SK-N-SH (cell line): ENCODE measurements around the gene SRGAP3. TPM values are rescaled to one million over a fixed set of nuclear protein-coding genes. Genes with fewer than 3 reads are reported as not detected.

ENCODE experiments used
- CTCF ChIA-PET: fragments of 300-600, 350-600 bp; formaldehyde crosslinking; extraction: SDS; loops from one replicate; lab custom pipeline; 2021; lab: Yijun Ruan, JAX
- POLR2A ChIA-PET: fragments of 350-600 bp; sonication (Branson Sonifier 250); formaldehyde crosslinking; extraction: SDS; loops from one replicate; lab custom pipeline; 2020; ENCODE audit warnings: antibody characterized with exemption, inconsistent platforms; lab: Yijun Ruan, JAX
- DNase-seq: peaks from one replicate; pipeline ENCODE4 v3.0.0; 2012
- H2AFZ ChIP-seq: fragments of 200-600 bp; sonication (generic); 2 replicates; pipeline ENCODE4 v1.8.1; 2016; ENCODE audit warnings: antibody characterized with exemption, mild to moderate bottlenecking, low read depth
- H3F3A ChIP-seq: fragments of 200-600 bp; sonication (generic); replicated peaks from 2 replicates; pipeline ENCODE3; 2016; ENCODE audit warnings: antibody characterized with exemption, mild to moderate bottlenecking; ENCODE audit not compliant: insufficient read depth
- H3K27ac ChIP-seq, 2 experiments: fragments of 200-500 bp in 1 of 2; fragments of 200-600 bp in 1 of 2; sonication (Bioruptor generic) in 1 of 2; sonication (generic), shearing (Covaris generic) in 1 of 2; 2 replicates each; pipeline versions ENCODE4 v1.5.1 to v1.6.1; 2014 to 2016; ENCODE audit warnings: low read depth in 2 of 2, inconsistent platforms in 1 of 2, low read length in 1 of 2, mild to moderate bottlenecking in 1 of 2, mixed read lengths in 1 of 2
- H3K27me3 ChIP-seq: fragments of 200-600 bp; sonication (generic), shearing (Covaris generic); 2 replicates; pipeline ENCODE4 v1.6.1; 2016; ENCODE audit warnings: mixed run types; ENCODE audit not compliant: insufficient read depth
- H3K36me3 ChIP-seq, 2 experiments: fragments of 200-500 bp in 1 of 2; fragments of 200-600 bp in 1 of 2; sonication (Bioruptor generic) in 1 of 2; sonication (generic) in 1 of 2; replicated peaks in 1 of 2; 2 replicates each; pipeline versions ENCODE3 to v1.5.1; 2014 to 2016; ENCODE audit warnings: low read length in 1 of 2, mild to moderate bottlenecking in 1 of 2; ENCODE audit not compliant: insufficient read depth in 2 of 2, control insufficient read depth in 1 of 2
- H3K4me1 ChIP-seq, 2 experiments: fragments of 200-500 bp in 1 of 2; fragments of 200-600 bp in 1 of 2; sonication (Bioruptor generic) in 1 of 2; sonication (generic), shearing (Covaris generic) in 1 of 2; 2 replicates each; pipeline versions ENCODE4 v1.5.1 to v1.6.1; 2014 to 2016; ENCODE audit warnings: low read depth in 1 of 2, low read length in 1 of 2, mixed run types in 1 of 2; ENCODE audit not compliant: insufficient read depth in 2 of 2, control insufficient read depth in 1 of 2
- H3K4me2 ChIP-seq: fragments of 200-600 bp; sonication (generic), shearing (Covaris generic); 2 replicates; pipeline ENCODE4 v1.6.1; 2017; ENCODE audit warnings: mixed run types
- H3K4me3 ChIP-seq, 2 experiments: fragments of 200-500 bp in 1 of 2; fragments of 200-600 bp in 1 of 2; sonication (Bioruptor generic) in 1 of 2; sonication (generic), shearing (Covaris generic) in 1 of 2; 2 replicates each; pipeline versions ENCODE4 v1.5.1 to v1.8.1; 2014 to 2016; ENCODE audit warnings: low read depth in 2 of 2, inconsistent platforms in 1 of 2, low read length in 1 of 2, mild to moderate bottlenecking in 1 of 2, mixed read lengths in 1 of 2, moderate library complexity in 1 of 2
- H3K79me2 ChIP-seq: fragments of 200-600 bp; sonication (generic); 2 replicates; pipeline ENCODE4 v1.8.1; 2017; ENCODE audit warnings: mild to moderate bottlenecking; ENCODE audit not compliant: insufficient read depth
- H3K9ac ChIP-seq: fragments of 200-600 bp; sonication (generic); 2 replicates; pipeline ENCODE4 v1.6.1; 2017; ENCODE audit warnings: mixed run types
- H3K9me2 ChIP-seq: fragments of 200-600 bp; sonication (generic); 2 replicates; pipeline ENCODE4 v1.6.1; 2017; ENCODE audit warnings: mixed run types
- H3K9me3 ChIP-seq: fragments of 200-600 bp; sonication (generic); 2 replicates; pipeline ENCODE4 v1.6.1; 2017; ENCODE audit warnings: mixed run types, mild to moderate bottlenecking, moderate library complexity
- H4K20me1 ChIP-seq: fragments of 200-600 bp; sonication (generic); 2 replicates; pipeline ENCODE4 v1.6.1; 2017; ENCODE audit warnings: mild to moderate bottlenecking, mixed run types; ENCODE audit not compliant: insufficient read depth
- ELF1 ChIP-seq: IDR thresholded peaks from 2 replicates; pipeline ENCODE4 v1.4.0; 2012
- MAX ChIP-seq: IDR thresholded peaks from 2 replicates; pipeline ENCODE4 v1.4.0; 2012; ENCODE audit warnings: low read depth
- MEF2A ChIP-seq: IDR thresholded peaks from 2 replicates; pipeline ENCODE4 v1.4.0; 2012; ENCODE audit warnings: low read depth, borderline replicate concordance
- NFIC ChIP-seq: IDR thresholded peaks from 2 replicates; pipeline ENCODE4 v1.4.0; 2012; ENCODE audit warnings: borderline replicate concordance
- PBX3 ChIP-seq: IDR thresholded peaks from 2 replicates; pipeline ENCODE4; 2012
- RAD21 ChIP-seq: IDR thresholded peaks from 2 replicates; pipeline ENCODE4 v1.6.1; 2012; ENCODE audit warnings: mild to moderate bottlenecking, low read length
- RCOR1 ChIP-seq: fragments of 150-350 bp; IDR thresholded peaks from 2 replicates; pipeline ENCODE4 v1.6.1; 2017; ENCODE audit warnings: antibody characterized with exemption, low read length
- RFX5 ChIP-seq: IDR thresholded peaks from 2 replicates; pipeline ENCODE4 v1.6.1; 2012; ENCODE audit warnings: mild to moderate bottlenecking, improper control_type of control experiment, low read length
- USF1 ChIP-seq: IDR thresholded peaks from 2 replicates; pipeline ENCODE4 v1.4.0; 2012; ENCODE audit warnings: low read depth, borderline replicate concordance
- WGBS: methylation state at CpG from one replicate; pipeline ENCODE4 v1.1.6; 2017; ENCODE audit warnings: low lambda C conversion rate; 5-methylcytosine and 5-hydroxymethylcytosine counted together
- polyA plus RNA-seq, 3 experiments: library from polyadenylated mRNA; depleted of rRNA; stranded (reverse); fragments of >200 nt; gene quantifications; 2 replicates each; pipeline ENCODE4 v1.2.3, GENCODE V29; 2012
- TF ChIP-seq, protein P1 (sequence below): IDR thresholded peaks from 2 replicates; pipeline ENCODE4 v1.6.1; 2012; ENCODE audit warnings: mild to moderate bottlenecking, low read depth, low read length, moderate library complexity
- TF ChIP-seq, protein P2 (sequence below): fragments of 150-350 bp; IDR thresholded peaks from 2 replicates; pipeline ENCODE4 v1.6.1; 2017; ENCODE audit warnings: antibody characterized with exemption, low read length, low read depth, borderline replicate concordance

SRGAP3 gene
- polyA plus RNA-seq, 1 of the 3 experiments (the other 2 are of a cell fraction): 2.8 TPM

GRCh38 chr3:9185046-9185445 is 64.4 kb downstream of the SRGAP3 start:
- no peaks in the 10 kb centered on the region for H4K20me1 ChIP-seq
- no peaks in the 10 kb centered on the region for H3K79me2 ChIP-seq
- DNase-seq: no peak
- no peaks in the 10 kb centered on the region for H3K9me2 ChIP-seq
- H3K27ac ChIP-seq: no peak overlapping the region
- POLR2A ChIA-PET: no interaction called here
- peaks cover 0 to 6% of the 10 kb centered on the region in 2 experiments; a peak in 1 of 4 replicates for H3K4me1 ChIP-seq
- no peak overlapping the region for H2AFZ ChIP-seq
- TF ChIP-seq, protein P1, sequence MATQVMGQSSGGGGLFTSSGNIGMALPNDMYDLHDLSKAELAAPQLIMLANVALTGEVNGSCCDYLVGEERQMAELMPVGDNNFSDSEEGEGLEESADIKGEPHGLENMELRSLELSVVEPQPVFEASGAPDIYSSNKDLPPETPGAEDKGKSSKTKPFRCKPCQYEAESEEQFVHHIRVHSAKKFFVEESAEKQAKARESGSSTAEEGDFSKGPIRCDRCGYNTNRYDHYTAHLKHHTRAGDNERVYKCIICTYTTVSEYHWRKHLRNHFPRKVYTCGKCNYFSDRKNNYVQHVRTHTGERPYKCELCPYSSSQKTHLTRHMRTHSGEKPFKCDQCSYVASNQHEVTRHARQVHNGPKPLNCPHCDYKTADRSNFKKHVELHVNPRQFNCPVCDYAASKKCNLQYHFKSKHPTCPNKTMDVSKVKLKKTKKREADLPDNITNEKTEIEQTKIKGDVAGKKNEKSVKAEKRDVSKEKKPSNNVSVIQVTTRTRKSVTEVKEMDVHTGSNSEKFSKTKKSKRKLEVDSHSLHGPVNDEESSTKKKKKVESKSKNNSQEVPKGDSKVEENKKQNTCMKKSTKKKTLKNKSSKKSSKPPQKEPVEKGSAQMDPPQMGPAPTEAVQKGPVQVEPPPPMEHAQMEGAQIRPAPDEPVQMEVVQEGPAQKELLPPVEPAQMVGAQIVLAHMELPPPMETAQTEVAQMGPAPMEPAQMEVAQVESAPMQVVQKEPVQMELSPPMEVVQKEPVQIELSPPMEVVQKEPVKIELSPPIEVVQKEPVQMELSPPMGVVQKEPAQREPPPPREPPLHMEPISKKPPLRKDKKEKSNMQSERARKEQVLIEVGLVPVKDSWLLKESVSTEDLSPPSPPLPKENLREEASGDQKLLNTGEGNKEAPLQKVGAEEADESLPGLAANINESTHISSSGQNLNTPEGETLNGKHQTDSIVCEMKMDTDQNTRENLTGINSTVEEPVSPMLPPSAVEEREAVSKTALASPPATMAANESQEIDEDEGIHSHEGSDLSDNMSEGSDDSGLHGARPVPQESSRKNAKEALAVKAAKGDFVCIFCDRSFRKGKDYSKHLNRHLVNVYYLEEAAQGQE: no peak
- TF ChIP-seq USF1: no peak
- no peak for TF ChIP-seq RFX5
- TF ChIP-seq MAX: no peak
- no peak for TF ChIP-seq RAD21
- TF ChIP-seq ELF1: no peak
- TF ChIP-seq, protein P2, sequence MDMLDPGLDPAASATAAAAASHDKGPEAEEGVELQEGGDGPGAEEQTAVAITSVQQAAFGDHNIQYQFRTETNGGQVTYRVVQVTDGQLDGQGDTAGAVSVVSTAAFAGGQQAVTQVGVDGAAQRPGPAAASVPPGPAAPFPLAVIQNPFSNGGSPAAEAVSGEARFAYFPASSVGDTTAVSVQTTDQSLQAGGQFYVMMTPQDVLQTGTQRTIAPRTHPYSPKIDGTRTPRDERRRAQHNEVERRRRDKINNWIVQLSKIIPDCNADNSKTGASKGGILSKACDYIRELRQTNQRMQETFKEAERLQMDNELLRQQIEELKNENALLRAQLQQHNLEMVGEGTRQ: no peak
- H3K36me3 ChIP-seq: no peaks in the 10 kb centered on the region
- no peaks in the 10 kb centered on the region for H3F3A ChIP-seq
- no peak overlapping the region for H3K4me2 ChIP-seq
- H3K9me3 ChIP-seq: no peaks in the 10 kb centered on the region
- no peaks in the 10 kb centered on the region for H3K27me3 ChIP-seq
- WGBS: 51% methylated on average over 3 of the region's 3 CpGs
- H3K9ac ChIP-seq: no peak overlapping the region
- H3K4me3 ChIP-seq: no peak overlapping the region
- CTCF ChIA-PET: no interaction called here

DNA sequence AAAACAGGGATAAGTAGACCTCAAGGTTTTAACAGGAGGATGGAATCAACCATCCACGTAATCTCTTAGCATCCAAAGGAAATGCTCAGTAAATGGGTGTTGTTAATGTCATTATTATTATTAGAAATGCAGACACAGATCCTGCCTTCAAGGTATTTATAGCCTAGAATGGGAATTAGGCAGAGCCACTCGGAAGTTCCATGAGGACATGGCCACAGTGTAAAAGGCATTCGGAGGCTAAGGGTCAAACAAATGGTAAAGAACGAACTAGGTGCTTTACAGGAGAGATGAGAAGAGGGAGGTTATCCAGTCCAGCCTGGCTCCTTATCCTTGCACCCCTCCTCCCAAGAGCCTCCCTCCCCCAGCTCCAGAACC is 65.0 kb downstream of the SRGAP3 start:
- CTCF ChIA-PET: no interaction called here
- Histone ChIP-seq H3F3A (no peaks in the 10 kb centered on the region), H3K79me2 (no peaks in the 10 kb centered on the region), H3K4me2 (no peak overlapping the region), H3K36me3 (no peaks in the 10 kb centered on the region), H3K9me3 (no peaks in the 10 kb centered on the region), H3K9ac (no peak overlapping the region), H3K27ac (no peak overlapping the region), H3K27me3 (no peaks in the 10 kb centered on the region), H3K9me2 (no peaks in the 10 kb centered on the region), H2AFZ (no peak overlapping the region), H4K20me1 (no peaks in the 10 kb centered on the region), H3K4me3 (no peak overlapping the region), H3K4me1 (peaks cover 0 to 6% of the 10 kb centered on the region in 2 experiments; a peak in 1 of 4 replicates)
- WGBS: 63% methylated on average over 4 of the region's 4 CpGs
- no peak for DNase-seq
- POLR2A ChIA-PET: no interaction called here
- no peak for TF ChIP-seq PBX3
- TF ChIP-seq NFIC: no peak
- no peak for TF ChIP-seq RCOR1
- no peak for TF ChIP-seq MEF2A
